Spleen (tissue), 11 donors: ENCODE data around the gene PHTF2. TPM values are rescaled to one million over a fixed set of nuclear protein-coding genes. Genes with fewer than 3 reads are reported as not detected.

Experiments used
- DNase-seq: peaks from one replicate; pipeline ENCODE4 v3.0.0-alpha.2; 2020
- H3K27ac ChIP-seq, 8 donors: fragments of 200-600 bp; sonication (generic) in 7 of 8; 1 replicate in 4 of 8; 2 replicates in 4 of 8; pipeline versions ENCODE4 v1.5.0 to v1.8.0; 2016 to 2021; ENCODE audit warnings: inconsistent platforms in 4 of 8, mild to moderate bottlenecking in 4 of 8, moderate library complexity in 1 of 8
- H3K27me3 ChIP-seq, 7 donors: fragments of 200-600 bp; sonication (generic) in 6 of 7; replicated peaks in 1 of 7; 1 replicate in 4 of 7; 2 replicates in 3 of 7; pipeline versions ENCODE4 v1.5.0 to v1.8.0; 2016 to 2021; ENCODE audit warnings: inconsistent platforms in 3 of 7, mild to moderate bottlenecking in 1 of 7
- H3K36me3 ChIP-seq, 6 donors: fragments of 200-600 bp; sonication (generic) in 5 of 6; 1 replicate in 4 of 6; 2 replicates in 2 of 6; pipeline versions ENCODE4 v1.5.0 to v1.8.0; 2016 to 2021; ENCODE audit warnings: inconsistent platforms in 2 of 6
- H3K4me1 ChIP-seq, 6 donors: fragments of 200-600 bp; sonication (generic) in 5 of 6; 1 replicate in 3 of 6; 2 replicates in 3 of 6; pipeline versions ENCODE4 v1.5.0 to v1.8.0; 2016 to 2021; ENCODE audit warnings: inconsistent platforms in 3 of 6
- H3K4me3 ChIP-seq, 8 donors: fragments of 200-600 bp; sonication (generic) in 7 of 8; 1 replicate in 4 of 8; 2 replicates in 4 of 8; pipeline versions ENCODE4 v1.5.0 to v1.8.0; 2016 to 2021; ENCODE audit warnings: inconsistent platforms in 4 of 8, mild to moderate bottlenecking in 4 of 8, moderate library complexity in 2 of 8
- H3K9me3 ChIP-seq, 8 donors: fragments of 200-600 bp; sonication (generic) in 7 of 8; 1 replicate in 4 of 8; 2 replicates in 4 of 8; pipeline versions ENCODE4 v1.5.0 to v1.8.0; 2016 to 2021; ENCODE audit warnings: inconsistent platforms in 4 of 8
- POLR2A ChIP-seq, 3 donors: fragments of 450-650 bp; IDR thresholded peaks; one replicate each; pipeline ENCODE4 v1.5.1; 2017; ENCODE audit warnings: antibody characterized with exemption in 3 of 3, mild to moderate bottlenecking in 1 of 3
- POLR2AphosphoS5 ChIP-seq, 3 donors: sonication (generic); formaldehyde crosslinking; IDR thresholded peaks; one replicate each; pipeline ENCODE4 v1.5.1; 2017; ENCODE audit warnings: antibody characterized with exemption in 3 of 3
- WGBS, 5 donors: extraction: QIAGEN DNeasy Blood & Tissue Kit in 3 of 5; methylation state at CpG; one replicate each; pipeline versions ENCODE4 v1.1.5 to v1.1.7; 2013 to 2018; 5-methylcytosine and 5-hydroxymethylcytosine counted together
- intact Hi-C: fragments of 100-400 bp; cut with DNase I; formaldehyde crosslinking; loops from one replicate; pipeline ENCODE4 v1.15.0; 2023; ENCODE audit warnings: low total_unique reads
- polyA plus RNA-seq, 3 donors: library from polyadenylated mRNA; stranded (reverse); fragments of 200-250 nt; gene quantifications; one replicate each; pipeline ENCODE4 v1.2.1, GENCODE V29; 2013
- total RNA-seq, 7 donors: library from RNA; depleted of rRNA in 3 of 7; stranded (reverse); fragments of >200 nt in 3 of 7; fragmentation: NEBNext Ultra II Directional in 4 of 7; extraction: Animal tissue kit (Norgen Biotek cat#: 25700) in 4 of 7; gene quantifications; one replicate each; pipeline versions ENCODE4 v1.1.0 to v1.2.1, GENCODE V29; 2016 to 2021
- TF ChIP-seq, protein P1 (sequence below), 11 experiments: fragments of 200-600 bp in 7 of 11; fragments of 450-650 bp in 4 of 11; sonication (generic) in 4 of 11; IDR thresholded peaks in 8 of 11; conservative IDR thresholded peaks in 3 of 11; 1 replicate in 7 of 11; 2 replicates in 4 of 11; pipeline versions ENCODE4 v1.4.0 to v1.8.0; 2016 to 2021; ENCODE audit warnings: antibody characterized with exemption in 11 of 11, inconsistent platforms in 4 of 11, mild to moderate bottlenecking in 1 of 11
- donor health status: healthy with polysubstance abuse.
- donor health status: DM: no; HTN: no; CAD: no; lungs with moderate emphysema.
- donor health status: DM: no; HTN: no; CAD: no.
- donor health status: Bipolar disorder and iron deficiency.
- donor health status: healthy.
- donor health status: DM: no; HTN: no; CAD: no.
- donor health status: DM: yes; HTN: yes; CAD: no.

PHTF2 gene
- total and polyA plus RNA-seq, 10 donors, result 13.3 to 47.7 (median 34.7) TPM

DNA sequence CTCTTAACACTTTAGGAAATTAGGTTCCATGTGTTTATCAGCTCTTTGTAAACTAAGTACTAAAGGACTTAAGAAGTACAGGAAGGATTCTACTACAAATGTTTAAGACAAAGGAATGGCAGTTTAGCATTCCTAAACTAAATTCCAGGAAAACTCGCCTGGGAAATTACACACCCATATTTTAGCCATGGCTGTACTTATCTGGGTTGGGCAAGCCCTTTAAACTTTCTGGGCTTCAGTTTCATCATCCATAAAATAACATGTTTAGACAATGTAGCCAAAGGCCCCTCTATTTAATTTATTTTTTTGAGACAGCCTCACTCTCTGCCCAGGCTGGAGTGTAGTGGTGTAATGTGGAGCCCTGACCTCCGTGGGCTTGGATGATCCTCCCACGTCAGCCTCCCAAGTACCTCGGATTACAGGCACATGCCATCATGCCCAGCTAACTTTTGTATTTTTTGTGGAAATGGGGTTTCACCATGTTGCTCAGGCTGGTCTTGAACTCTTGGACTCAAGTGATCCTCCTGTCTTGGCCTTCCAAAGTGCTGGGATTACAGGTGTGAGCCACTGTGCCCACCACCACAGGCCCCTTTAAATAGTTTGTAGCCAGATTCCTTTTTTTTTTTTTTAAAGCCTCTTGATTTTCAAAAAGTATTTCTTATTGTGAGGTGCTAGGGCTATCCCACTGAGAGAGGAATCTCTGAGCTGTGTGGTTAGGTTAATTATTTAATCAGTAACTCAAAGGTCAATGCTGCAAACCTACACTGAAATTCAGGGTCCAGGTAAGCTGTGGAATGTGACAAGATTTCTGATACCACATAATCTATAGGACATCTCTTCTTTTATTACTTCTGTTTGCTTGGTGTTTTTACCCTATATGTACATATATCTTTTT lies 32.4 kb upstream of the PHTF2 start:
- WGBS, 5 donors, result 82 to 94% (median 92%) methylated on average over 4 of the region's 4 CpGs
- TF ChIP-seq, protein P1, sequence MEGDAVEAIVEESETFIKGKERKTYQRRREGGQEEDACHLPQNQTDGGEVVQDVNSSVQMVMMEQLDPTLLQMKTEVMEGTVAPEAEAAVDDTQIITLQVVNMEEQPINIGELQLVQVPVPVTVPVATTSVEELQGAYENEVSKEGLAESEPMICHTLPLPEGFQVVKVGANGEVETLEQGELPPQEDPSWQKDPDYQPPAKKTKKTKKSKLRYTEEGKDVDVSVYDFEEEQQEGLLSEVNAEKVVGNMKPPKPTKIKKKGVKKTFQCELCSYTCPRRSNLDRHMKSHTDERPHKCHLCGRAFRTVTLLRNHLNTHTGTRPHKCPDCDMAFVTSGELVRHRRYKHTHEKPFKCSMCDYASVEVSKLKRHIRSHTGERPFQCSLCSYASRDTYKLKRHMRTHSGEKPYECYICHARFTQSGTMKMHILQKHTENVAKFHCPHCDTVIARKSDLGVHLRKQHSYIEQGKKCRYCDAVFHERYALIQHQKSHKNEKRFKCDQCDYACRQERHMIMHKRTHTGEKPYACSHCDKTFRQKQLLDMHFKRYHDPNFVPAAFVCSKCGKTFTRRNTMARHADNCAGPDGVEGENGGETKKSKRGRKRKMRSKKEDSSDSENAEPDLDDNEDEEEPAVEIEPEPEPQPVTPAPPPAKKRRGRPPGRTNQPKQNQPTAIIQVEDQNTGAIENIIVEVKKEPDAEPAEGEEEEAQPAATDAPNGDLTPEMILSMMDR (IDR thresholded peaks at IDR 0.05 in 8 of 11, conservative IDR thresholded peaks at IDR 0.05 in 3 of 11), result no peak
- TF ChIP-seq POLR2AphosphoS5 (IDR thresholded peaks at IDR 0.05), result no peak
- no peak for TF ChIP-seq POLR2A (IDR thresholded peaks at IDR 0.05)
- H3K27ac ChIP-seq, result no peak overlapping the region
- DNase-seq, result no peak
- peaks cover 2 to 45% (median 20%) of the 10 kb centered on the region in 6 donors for H3K4me1 ChIP-seq
- H3K27me3 ChIP-seq, result no peaks in the 10 kb centered on the region
- no peak overlapping the region for H3K4me3 ChIP-seq
- no peaks in the 10 kb centered on the region for H3K9me3 ChIP-seq
- intact Hi-C loops, result no loop called here
- H3K36me3 ChIP-seq, result peaks cover 0 to 59% (median 27%) of the 10 kb centered on the region in 6 donors

DNA sequence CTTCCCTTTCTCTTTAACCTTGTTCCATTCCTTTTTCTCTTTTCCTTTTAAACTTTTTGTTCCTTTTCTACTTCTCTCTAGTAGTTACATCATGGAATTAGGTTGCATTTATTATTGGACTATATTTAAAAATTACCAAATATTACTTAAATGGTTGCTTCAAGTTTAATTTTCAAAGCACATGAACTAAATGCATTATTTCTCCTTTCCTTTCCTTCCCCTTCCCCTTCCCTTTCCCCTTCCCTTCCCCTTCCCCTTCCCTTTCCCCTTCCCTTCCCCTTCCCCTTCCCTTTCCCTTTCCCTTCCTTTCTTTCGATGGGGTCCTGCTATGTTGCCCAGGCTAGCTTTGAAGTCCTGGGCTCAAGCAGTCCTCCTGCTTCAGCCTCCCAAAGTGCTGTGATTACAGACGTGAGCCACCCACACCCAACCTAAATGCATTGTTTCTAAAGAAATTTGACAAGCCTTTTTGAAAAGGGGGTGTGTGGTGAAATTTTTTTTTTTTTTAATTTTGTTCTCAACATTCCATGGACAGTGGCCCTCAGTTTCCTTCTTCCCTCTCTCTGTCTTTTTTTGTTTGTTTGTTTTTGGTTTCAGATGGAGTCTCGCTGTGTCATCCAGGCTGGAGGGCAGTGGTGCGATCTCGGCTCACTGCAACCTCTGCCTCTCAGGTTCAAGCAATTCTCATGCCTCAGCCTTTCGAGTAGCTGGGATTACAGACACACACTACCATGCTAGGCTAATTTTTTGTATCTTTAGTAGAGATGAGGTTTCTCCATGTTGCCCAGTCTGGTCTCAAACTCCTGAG lies 31.6 kb upstream of the PHTF2 start:
- intact Hi-C loops, result no loop called here
- no peak overlapping the region for H3K4me3 ChIP-seq
- peaks cover 0 to 67% (median 29%) of the 10 kb centered on the region in 6 donors for H3K36me3 ChIP-seq
- no peaks in the 10 kb centered on the region for H3K9me3 ChIP-seq
- H3K4me1 ChIP-seq, result peaks cover 0 to 36% (median 17%) of the 10 kb centered on the region in 6 donors
- TF ChIP-seq, protein P1 (IDR thresholded peaks at IDR 0.05 in 8 of 11, conservative IDR thresholded peaks at IDR 0.05 in 3 of 11), result no peak
- TF ChIP-seq POLR2AphosphoS5 (IDR thresholded peaks at IDR 0.05) (no peak), POLR2A (IDR thresholded peaks at IDR 0.05) (no peak)
- WGBS, 5 donors, result 87 to 92% (median 89%) methylated on average over 6 of the region's 6 CpGs
- H3K27ac ChIP-seq, result no peak overlapping the region
- H3K27me3 ChIP-seq, result no peaks in the 10 kb centered on the region
- no peak for DNase-seq

DNA sequence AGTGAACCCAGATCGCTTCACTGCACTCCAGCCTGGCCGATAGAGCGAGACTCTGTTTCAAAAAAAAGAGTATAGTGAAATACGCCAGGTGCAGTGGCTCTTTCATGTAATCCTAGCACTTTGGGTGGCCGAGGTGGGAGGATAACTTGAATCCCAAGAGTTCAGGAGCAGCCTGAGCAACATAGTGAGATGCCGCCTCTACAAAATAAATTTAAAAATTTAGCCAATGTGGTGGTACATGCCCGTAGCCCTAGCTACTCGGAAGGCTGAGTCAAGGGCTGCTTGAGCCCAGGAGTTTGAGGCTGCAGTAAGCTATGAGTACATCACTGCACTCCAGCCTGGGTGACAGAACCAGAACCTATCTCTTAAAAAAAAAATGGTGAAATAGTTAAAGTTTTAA lies 28.3 kb upstream of the PHTF2 start:
- WGBS, 5 donors, result 83 to 96% (median 92%) methylated on average over 8 of the region's 8 CpGs
- Histone ChIP-seq H3K9me3 (no peaks in the 10 kb centered on the region), H3K4me1 (peaks cover 0 to 9% (median 1%) of the 10 kb centered on the region in 6 donors), H3K36me3 (peaks cover 0 to 99% (median 57%) of the 10 kb centered on the region in 6 donors), H3K4me3 (no peak overlapping the region), H3K27ac (no peak overlapping the region), H3K27me3 (no peaks in the 10 kb centered on the region)
- intact Hi-C loops, result no loop called here
- TF ChIP-seq, protein P1 (IDR thresholded peaks at IDR 0.05 in 8 of 11, conservative IDR thresholded peaks at IDR 0.05 in 3 of 11), result no peak
- no peak for TF ChIP-seq POLR2AphosphoS5 (IDR thresholded peaks at IDR 0.05)
- TF ChIP-seq POLR2A (IDR thresholded peaks at IDR 0.05), result no peak
- no peak for DNase-seq

DNA sequence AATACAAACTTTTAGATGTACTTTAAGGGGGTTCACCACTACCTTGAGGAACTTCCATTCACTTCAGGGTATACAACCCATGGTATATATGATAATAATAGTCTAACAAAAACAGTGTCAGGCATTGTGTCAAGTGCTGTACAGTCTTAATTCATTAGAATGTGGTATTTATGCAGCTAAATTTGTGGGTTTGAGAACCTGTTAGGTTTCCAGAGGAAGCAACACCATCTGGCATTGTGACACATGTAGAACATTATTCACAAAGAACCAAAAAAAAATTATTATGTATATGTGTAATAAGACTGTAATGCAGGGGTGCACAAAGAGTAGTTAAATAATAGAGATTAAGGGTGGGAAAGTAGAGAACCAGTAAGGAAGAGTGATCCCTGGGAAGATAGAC lies 26.7 kb upstream of the PHTF2 start:
- no peaks in the 10 kb centered on the region for H3K4me1 ChIP-seq
- no peak overlapping the region for H3K27ac ChIP-seq
- intact Hi-C loops, result no loop called here
- TF ChIP-seq POLR2AphosphoS5 (IDR thresholded peaks at IDR 0.05), result no peak
- TF ChIP-seq, protein P1 (IDR thresholded peaks at IDR 0.05 in 8 of 11, conservative IDR thresholded peaks at IDR 0.05 in 3 of 11), result no peak
- no peak for TF ChIP-seq POLR2A (IDR thresholded peaks at IDR 0.05)
- peaks cover 2 to 100% (median 68%) of the 10 kb centered on the region in 6 donors for H3K36me3 ChIP-seq
- no peaks in the 10 kb centered on the region for H3K27me3 ChIP-seq
- DNase-seq, result no peak
- peaks cover 0 to 6% (median 0%) of the 10 kb centered on the region in 8 donors for H3K9me3 ChIP-seq
- no peak overlapping the region for H3K4me3 ChIP-seq
